HG02763 (cell line): ENCODE measurements around the gene NPC1L1.

ENCODE experiments used
- ATAC-seq: cut with Tn5 transposase; IDR thresholded peaks from one replicate; pipeline ENCODE4 v1.9.1; 2021; ENCODE audit warnings: mild to moderate bottlenecking, moderate library complexity; ENCODE audit not compliant: unreplicated experiment

NPC1L1 gene, protein sequence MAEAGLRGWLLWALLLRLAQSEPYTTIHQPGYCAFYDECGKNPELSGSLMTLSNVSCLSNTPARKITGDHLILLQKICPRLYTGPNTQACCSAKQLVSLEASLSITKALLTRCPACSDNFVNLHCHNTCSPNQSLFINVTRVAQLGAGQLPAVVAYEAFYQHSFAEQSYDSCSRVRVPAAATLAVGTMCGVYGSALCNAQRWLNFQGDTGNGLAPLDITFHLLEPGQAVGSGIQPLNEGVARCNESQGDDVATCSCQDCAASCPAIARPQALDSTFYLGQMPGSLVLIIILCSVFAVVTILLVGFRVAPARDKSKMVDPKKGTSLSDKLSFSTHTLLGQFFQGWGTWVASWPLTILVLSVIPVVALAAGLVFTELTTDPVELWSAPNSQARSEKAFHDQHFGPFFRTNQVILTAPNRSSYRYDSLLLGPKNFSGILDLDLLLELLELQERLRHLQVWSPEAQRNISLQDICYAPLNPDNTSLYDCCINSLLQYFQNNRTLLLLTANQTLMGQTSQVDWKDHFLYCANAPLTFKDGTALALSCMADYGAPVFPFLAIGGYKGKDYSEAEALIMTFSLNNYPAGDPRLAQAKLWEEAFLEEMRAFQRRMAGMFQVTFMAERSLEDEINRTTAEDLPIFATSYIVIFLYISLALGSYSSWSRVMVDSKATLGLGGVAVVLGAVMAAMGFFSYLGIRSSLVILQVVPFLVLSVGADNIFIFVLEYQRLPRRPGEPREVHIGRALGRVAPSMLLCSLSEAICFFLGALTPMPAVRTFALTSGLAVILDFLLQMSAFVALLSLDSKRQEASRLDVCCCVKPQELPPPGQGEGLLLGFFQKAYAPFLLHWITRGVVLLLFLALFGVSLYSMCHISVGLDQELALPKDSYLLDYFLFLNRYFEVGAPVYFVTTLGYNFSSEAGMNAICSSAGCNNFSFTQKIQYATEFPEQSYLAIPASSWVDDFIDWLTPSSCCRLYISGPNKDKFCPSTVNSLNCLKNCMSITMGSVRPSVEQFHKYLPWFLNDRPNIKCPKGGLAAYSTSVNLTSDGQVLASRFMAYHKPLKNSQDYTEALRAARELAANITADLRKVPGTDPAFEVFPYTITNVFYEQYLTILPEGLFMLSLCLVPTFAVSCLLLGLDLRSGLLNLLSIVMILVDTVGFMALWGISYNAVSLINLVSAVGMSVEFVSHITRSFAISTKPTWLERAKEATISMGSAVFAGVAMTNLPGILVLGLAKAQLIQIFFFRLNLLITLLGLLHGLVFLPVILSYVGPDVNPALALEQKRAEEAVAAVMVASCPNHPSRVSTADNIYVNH (N-terminal part only)

DNA sequence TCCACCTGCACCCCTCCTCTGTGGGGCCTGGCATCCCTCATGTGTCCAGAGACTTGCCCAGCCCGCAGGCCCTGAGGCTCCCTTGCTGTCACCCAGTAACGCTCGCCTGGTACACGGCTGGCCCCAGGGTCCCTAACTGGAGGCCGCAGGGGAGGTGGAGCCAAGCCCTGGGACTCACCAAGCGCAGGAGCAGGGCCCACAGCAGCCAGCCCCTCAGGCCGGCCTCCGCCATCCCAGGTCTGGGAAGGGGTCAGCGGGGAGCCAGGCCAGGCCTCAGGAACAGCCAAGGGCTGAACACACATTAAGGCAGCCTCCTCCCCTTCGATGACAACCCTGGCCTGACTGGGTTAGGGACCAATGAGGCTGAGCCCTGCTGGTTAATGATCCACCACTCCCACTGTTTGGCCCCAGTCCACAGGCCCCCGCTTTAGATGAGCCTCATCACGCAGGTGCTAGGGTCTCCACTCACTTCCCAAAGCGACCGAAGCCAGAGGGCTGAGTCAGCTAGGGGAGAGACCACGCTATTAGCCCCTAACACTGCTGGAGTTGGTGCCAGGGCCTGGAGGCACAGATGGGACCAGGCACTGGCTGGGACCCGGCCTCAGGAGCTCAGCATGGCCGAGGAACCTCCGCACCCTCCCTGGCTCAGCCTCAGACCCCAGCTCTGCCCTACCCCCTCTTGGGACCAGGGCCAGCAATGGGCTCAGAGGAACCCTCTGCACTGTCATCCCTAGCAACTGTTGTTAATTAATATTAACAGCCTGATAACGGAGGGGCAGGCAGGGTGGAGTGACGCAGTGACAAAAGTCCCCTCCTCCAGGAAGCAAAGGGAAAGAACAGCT lies at the start of gene NPC1L1:
NPC1L1 (minus strand) TSS at position 303 of the 842 bp plus-strand sequence; CDS start at position 232, 71 bp downstream.
- ATAC-seq = no peak

DNA sequence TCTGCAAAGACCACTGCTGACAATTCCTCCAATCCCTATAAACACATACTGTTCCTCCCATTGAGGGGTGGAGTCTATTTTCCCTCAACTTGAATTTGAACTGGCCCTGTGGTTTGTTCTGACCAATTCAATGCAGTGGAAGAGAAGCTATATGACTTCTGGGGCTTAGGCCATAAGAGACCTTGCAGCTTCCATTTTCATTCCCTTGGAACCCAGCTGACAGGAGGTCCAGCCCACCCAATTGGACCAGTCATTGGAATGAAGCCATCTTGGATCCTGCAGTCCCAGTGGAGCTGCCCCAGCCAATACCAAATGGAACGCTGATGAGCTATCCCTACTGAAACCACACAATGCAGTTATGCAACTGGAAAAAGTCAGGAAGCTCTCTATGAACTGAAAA lies 49.8 kb upstream of the NPC1L1 start:
- no peak for ATAC-seq

DNA sequence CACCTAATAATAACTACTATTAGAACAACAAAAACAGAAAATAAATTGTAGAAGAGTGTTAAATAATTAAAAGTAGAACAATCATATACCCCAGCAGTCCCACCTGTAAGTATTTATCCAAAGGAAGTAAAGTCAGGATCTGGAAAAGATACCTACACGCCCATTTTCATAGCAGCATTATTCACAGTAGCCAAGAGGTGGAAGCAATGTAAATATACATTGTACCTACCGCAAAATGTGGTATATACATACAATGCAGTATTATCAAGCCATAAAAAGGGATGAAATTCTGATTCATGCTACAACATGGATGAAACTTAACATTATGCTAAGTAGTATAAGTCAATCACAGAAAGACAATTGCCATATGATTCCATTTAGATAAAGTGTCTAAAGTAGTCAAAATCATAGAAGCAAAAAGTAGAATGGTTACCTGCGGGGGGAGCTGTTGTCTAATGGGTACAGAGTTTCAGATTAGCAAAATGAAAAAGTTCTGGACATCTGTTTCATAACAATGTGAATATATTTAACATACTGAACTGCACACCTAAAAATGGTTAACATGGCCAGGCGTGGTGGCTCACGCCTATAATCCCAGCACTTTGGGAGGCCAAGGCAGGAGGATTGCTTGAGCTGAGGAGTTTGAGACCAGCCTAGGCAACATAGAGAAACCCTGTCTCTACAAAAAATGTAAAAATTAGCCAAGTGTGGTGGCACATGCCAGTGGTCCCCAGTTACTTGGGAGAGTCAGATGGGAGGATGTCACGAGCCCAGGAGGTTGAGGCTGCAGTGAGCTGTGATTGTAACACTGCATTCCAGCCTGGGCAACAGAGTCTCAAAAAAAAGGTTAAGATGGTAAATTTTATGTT lies 46.9 kb upstream of the NPC1L1 start:
- ATAC-seq = no peak

DNA sequence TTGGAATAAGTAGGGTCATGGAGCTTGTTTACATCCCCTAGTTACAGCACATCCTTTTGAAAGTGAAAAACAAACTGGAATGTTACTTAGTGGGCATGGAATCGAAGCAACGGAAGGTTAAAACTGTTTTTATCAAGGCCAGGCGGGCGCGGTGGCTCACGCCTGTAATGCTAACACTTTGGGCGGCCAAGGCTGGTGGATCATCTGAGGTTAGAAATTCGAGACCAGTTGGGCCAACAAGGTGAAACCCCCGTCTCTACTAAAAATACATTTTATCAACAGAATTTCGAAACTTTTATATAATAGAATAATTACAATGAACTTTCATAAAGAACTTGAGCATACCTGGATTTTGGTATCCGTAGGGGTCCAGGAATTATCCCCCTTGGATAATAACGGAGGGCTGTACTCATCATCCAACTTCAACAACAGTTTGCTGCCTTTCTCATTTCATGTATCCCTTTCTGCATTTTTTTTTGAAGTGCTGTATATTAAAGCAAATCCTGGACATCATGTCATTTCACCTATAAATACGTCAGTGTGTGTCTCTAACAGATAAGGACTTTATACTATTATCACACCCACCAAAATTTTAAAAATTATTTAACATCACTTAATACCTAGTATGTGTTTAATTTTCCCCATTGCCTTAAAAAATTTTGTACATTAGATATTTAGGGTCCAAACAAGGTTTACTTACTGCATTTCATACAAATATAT lies 42.2 kb upstream of the NPC1L1 start:
- ATAC-seq = no peak

DNA sequence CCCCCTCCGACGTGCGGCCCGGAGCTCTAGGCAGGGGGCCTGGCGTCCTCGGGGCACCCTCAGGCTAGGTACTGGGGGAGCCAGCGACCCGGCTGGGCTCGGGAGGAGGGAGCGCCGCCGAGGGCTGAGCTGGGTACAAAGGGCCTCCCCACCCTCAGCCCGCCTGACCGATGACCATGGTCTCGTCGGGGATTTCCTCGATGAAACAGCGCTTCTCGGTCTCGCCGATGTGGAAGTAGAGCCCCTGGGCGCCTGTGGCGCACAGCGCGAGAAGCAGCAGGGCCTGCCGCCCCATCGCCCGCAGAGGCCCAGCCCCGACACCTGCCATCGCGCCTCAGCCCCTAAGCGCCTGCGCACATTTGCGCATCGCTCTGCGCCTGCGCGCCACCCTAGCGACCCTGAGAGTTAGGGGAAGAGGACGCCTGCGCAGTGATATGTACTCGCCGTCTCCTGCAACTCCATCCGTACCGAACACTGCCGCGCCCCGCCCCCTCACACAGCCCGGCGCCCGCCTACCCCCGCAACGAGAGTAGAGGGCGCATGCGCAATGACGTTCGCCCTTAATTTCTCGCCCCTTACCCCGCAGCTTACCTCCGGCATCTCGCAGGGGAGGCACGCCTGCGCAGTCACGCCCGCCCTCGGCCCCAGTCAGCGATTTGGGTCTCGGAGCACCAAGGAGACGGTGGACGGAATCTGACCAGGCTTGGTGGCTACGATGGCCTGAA lies 40.9 kb upstream of the NPC1L1 start, which contains the start of gene TMED4:
TMED4 (minus strand) TSS at position 353 of the 725 bp plus-strand sequence; CDS start at position 328, 25 bp downstream.
- ATAC-seq = peak; percentile 95

DNA sequence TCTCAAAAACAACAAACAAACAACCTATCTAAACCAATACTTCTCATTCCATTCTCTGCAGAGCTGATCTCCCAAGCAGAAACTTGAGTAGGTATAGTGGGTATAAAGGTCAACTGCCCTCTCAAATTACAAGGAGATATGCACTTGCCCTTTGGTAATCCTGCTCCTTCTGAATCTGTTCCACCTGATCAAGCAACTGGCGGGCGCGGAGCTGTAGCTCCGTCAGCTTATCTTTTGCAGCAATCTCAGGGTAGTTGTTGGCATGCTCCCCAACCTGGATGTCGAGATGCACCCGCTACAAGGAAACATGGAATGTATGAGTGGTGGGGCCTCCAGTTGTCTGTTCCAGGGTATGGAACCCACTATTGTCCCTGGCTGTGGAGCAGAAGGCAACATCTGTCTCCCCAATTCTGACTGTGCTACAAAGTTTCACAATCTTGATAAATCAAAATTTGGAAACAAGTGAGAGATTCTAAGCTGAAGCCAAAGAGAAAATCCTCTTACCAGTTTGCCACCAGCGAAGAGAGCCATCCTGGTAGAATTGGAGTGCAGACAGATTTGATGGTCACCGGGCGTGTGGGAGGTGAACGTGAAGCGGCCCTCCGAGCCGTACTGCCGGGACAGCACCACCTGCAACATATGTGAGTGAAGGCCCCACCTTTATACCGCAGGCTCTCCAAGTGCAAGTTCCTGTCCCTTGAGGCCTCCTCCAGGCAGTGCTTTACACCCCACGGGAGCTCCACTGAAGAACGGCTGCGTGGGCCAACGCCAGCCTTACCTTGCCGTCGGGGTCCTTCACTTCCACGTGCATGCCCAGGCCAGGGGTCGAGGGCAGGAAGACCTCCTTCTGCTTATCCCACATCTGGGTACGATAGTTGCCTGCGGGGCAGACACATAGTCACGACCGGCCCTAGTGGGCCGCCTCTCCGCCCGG lies 40.1 kb upstream of the NPC1L1 start:
- ATAC-seq = peak; percentile 28

DNA sequence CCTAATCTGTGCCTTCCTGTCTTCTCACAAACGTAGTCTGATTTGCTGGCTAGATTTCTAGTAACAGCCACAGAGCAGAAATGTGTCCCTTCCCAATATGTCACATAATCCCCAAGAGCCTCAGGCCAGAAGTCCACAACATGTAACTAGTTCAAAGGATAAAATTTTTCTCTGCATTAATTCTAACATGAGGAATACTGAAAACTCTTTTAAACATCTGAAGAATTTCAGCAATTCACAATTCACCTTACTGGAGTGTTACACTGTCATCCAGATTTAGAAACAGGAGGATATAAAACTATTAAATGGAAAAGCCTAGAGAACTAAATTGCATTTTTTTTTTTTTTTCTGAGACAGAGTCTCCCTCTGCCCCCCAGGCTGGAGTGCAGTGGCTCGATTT lies 35.1 kb upstream of the NPC1L1 start:
- no peak for ATAC-seq

DNA sequence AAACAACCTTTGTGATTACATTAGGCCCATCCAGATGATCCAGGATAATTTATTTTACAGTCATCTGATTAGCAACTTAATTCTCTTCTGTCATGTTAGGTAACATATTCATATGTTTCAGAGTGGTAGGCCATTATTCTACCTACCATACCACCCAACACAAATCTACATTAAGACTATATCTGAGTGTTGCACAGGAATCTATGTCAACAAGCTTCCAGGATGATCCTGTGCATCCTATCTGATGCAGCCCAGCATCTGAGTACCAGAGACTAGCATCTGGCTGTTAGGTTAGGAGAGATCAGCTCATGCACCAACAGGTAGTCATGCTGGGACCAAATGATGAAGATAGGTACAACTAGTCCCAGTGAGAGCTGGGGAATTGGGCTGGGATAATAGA lies 33.9 kb upstream of the NPC1L1 start:
- ATAC-seq = no peak

DNA sequence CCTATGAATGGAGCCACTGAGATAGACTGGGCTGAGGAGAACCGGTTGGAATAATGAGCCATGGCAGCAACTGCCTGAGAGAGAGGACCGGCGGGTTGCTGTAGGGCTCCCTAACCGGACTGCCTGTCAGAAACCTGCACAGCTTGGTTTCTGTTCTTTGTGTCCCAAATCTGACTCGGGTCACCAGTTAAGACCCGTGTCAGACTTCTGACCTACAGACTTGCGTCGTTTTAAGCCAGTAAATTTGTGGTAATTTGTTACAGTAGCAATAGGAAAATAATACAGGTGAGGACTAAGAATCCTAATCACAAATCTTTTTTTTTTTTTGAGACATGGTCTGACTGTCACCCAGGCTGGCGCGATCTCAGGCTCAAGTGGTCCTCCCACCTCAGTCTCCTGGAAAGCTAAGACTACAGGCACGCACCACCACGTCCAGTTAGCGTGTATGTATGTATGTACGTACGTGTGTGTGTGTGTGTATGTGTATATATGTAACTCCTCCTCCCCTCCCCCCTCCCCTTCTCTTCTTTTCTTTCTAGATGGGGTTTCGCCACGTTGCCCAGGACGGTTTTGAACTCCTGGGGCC lies 33.2 kb upstream of the NPC1L1 start:
- ATAC-seq = no peak

DNA sequence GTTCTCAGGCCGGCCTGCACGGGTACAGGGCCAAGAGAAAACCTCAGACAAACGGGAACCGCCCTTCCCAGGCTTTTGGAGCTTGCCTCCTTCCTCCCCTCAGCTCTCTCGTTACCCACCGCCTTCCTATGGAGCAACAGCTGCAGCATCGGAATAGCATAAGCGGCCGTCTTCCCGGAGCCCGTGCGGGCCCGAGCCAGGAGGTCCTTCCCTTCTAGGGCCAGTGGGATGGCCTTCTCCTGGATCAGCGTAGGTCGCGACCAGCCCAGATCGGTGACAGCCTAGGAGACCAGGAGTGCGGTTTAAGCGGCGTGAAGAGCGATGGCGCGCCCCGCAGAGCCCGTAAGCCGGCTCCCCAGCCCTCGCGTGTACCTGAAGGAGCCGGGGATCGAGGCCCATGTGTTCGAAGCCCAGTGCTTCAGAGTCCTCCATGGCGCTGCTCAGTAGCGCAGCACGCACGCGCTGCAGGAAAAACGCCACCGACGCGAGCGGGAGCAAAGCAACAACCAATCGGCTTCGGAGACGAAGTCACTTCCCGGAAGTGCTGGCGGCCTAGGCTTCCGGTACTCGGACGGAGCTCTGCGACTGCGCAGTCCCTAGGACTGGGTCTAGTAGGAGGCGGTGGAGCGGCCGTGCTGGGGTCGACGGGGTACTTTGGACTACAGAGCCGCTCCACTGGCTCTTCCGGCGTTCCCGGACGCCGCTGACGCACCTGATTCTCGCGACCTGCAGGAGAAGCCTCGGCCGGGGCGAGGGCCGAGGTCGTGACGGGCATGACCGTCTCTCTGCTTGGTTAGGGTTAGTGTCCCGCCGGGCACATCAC lies 32.5 kb upstream of the NPC1L1 start, which contains the start of gene DDX56:
DDX56 (minus strand) TSS at position 445 of the 823 bp plus-strand sequence; CDS start at position 432, 13 bp downstream.
- ATAC-seq = peak; percentile 96

DNA sequence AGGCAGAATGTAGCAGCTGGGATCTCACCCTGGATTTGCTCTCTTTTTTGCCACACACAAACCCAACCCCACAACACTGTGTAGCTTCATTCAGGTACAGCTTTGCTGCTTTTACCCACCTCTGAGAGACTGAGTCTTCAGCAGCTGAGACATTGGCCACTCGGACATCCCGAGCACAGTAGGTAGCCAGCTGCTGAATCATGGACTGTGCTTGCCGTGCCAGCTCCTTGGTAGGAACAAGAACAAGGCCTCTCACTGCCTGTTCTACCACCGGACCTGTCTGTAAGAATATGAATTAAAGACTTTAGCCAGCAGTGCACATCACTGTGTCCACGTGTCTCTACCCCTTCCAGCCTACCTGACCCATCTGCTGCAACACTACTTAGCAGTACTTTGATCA lies 31.6 kb upstream of the NPC1L1 start:
- no peak for ATAC-seq

DNA sequence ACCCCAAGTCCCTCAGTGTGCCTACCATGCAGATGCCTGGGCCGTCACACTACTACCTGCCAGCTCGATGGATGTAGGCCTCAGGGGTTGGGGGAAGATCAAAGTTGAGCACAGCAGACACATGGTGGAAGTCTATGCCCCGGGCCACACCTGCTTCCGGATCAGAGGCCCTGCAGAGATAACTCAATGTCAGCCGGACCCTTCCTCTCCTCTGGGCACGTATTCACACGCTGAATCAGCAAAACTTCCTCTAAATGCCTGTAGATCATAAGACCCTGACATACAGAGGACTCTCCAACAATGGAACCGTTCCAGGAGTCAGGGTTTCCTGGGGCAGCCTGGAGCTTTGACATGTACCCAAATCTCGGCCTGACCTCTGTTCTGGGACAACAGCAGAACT lies 28.8 kb upstream of the NPC1L1 start:
- no peak for ATAC-seq

DNA sequence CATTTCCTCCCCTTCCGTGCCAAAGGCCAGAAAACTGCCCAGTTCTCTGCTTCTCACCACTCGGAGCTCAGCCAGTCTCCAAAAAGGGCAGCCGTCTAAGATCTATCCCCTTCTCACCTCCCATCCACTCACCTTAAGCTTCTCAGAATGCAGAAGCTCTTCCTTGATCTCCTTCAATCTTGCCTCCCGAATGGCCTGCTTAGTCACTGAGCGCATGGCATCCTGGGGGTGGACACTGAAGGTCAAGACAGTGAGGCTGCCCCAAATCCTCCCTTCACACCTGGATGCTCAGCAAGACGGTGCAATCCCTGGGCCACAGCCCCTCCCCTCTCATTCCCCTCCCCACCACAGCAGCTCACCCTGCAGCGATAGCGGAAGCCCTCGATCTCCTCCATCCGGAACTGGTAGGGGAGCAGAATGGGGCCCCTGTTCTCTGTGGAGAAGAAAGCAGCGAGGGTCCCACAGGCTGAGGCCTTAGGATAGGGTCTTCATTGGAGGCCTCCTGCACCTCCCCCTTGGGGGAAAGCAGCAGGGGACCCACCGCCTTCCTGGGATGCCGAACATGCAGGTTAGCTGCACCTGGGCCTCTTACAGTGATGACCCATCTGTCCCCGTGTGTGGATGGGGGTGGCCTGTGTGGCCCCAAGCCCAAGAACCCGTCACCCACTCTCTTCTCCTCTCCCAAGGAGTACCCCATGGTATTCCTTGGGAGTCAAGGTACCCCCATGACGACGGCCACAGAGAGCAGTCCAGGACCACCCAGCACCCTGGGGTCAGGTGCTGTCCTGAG lies 27.8 kb upstream of the NPC1L1 start:
- ATAC-seq = no peak

DNA sequence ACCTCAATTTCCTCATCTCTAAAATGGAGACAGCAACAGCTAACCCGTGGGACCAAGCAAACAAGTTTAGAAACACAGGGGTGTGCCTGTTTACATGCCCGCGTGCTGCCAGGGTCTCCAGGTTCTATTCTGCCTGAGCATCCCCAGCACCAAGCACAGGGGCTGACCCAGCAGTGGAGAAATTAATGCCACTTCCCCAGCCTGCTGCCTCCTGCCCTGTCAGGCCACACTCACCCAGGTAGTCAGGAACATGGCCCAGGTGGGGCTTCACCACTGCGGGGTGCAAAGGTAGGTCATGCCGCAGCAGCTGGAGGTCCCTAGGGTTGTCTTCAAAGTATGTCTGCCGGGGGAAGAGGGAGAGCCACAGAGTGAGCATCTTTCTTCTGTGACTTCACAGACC lies 26.8 kb upstream of the NPC1L1 start:
- ATAC-seq = no peak
